ENCODE results near the gene RHBDF1.
"Not testable (repeated sequence)": the region's sequence is repeated elsewhere in the genome, so short reads cannot be mapped to it uniquely, and the experiment has no call there.

Gene RHBDF1

GRCh38 chr16:42691-43090 is 29.7 kb downstream of the RHBDF1 start:
- Histone ChIP-seq H3K36me3 (ENCODE audit: insufficient read depth, low read length) (peaks cover 24% of the 10 kb centered on the region), H3K9me3 (ENCODE audit: low read depth, low read length) (no peaks in the 10 kb centered on the region), H3K27ac (no peak overlapping the region), H3K9ac (ENCODE audit: insufficient read length) (no peak overlapping the region), H3K4me3 (no peak overlapping the region)
- DNase-seq (ENCODE audit: low read depth, low spot score): no peak
- TF ChIP-seq FOXP2 (optimal IDR thresholded peaks at IDR 0.05; ENCODE audit: control extremely low read depth, extremely low read length, insufficient read depth): no peak
- TF ChIP-seq POLR2AphosphoS5 (IDR thresholded peaks at IDR 0.05; ENCODE audit: borderline replicate concordance, low read depth, low read length): no peak
- TF ChIP-seq EZH2 (IDR thresholded peaks at IDR 0.05): no peak

GRCh38 chr16:42069-42457 is 30.4 kb downstream of the RHBDF1 start:
- Histone ChIP-seq H3K9me3 (ENCODE audit: low read depth, low read length) (no peaks in the 10 kb centered on the region), H3K36me3 (ENCODE audit: insufficient read depth, low read length) (peaks cover 20% of the 10 kb centered on the region), H3K9ac (ENCODE audit: insufficient read length) (no peak overlapping the region), H3K4me3 (no peak overlapping the region), H3K27ac (no peak overlapping the region)
- TF ChIP-seq POLR2AphosphoS5 (IDR thresholded peaks at IDR 0.05; ENCODE audit: borderline replicate concordance, low read depth, low read length) (no peak), EZH2 (IDR thresholded peaks at IDR 0.05) (no peak), FOXP2 (optimal IDR thresholded peaks at IDR 0.05; ENCODE audit: control extremely low read depth, extremely low read length, insufficient read depth) (no peak)
- DNase-seq (ENCODE audit: low read depth, low spot score): no peak

DNA sequence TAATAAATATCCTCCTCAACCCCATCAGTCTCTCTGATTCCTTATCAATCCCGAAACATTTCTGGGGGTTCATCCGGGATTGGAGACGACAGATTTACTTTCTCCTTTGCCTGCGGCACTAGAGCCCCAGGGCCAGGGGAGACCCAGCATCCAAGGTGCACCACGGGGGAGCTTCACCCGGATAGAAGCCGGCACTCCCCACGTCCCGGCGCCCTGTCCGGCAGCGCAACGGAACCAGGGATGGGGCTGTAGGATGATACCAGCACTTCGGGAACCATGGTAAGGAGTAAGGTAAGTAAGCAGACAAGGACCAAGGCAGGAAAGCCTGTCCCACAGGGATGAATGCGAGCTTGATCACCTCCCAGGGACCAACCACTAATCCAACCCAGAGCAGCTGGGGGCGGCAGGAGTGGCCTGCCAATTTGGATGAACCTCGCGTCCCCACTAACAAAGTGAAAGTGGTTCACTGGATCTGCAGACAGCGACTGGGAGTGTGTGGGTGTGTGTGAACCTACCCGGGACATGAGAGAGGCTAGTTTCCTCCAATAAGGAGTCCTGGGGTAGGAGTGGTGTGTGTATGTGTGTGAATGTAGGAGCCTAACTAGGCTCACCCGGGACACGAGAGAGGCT is 30.9 kb downstream of the RHBDF1 start:
- Histone ChIP-seq H3K9ac (ENCODE audit: insufficient read length) (no peak overlapping the region), H3K27ac (no peak overlapping the region), H3K4me3 (no peak overlapping the region), H3K9me3 (ENCODE audit: low read depth, low read length) (no peaks in the 10 kb centered on the region), H3K36me3 (ENCODE audit: insufficient read depth, low read length) (peaks cover 19% of the 10 kb centered on the region)
- no peak for TF ChIP-seq FOXP2 (optimal IDR thresholded peaks at IDR 0.05; ENCODE audit: control extremely low read depth, extremely low read length, insufficient read depth)
- no peak for TF ChIP-seq POLR2AphosphoS5 (IDR thresholded peaks at IDR 0.05; ENCODE audit: borderline replicate concordance, low read depth, low read length)
- no peak for TF ChIP-seq EZH2 (IDR thresholded peaks at IDR 0.05)
- no peak for DNase-seq (ENCODE audit: low read depth, low spot score)

DNA sequence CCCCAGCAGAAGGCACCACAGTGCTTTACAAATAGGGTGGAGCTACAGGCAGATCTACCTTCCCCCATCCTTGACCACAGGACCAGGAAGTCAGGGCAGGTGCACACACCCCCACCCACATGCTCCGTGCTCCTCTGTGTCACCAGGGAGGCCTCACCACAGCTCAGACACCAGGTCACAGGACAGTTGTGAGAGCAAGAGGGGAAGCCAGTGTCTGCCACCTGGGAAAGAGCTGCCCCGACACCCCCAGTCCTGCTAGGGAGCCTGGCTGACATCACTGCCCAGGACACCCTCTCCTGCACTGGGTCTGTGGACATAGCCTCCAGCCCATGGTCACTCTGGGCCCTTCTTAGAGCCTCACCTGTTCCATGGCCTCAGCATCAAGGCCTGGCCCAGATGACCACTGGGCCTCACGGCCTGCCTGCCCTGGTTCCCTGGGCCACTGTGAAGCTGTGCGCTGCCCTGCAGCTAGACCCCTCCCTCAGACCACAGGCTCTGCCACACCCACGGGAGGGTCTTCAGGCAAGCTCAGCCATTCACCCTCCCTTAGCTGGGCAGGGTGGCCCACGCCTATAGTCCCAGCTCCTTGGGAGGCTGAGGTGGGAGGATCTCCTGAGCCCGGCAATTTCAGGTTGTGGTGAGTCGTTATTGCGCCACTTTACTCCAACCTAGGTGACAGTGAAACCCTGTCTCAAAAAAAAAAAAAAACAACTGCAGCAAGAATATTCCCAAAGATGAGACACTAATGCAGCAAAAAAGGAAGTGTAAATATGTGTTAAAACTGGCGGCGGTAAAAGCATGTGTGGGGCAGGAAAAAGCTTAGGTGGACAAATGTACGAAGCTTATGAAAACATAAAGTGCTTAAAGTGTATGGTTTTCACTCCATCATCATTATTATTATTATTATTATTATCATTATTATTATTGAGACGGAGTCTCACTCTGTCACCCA is 33.2 kb downstream of the RHBDF1 start:
- no peak for TF ChIP-seq EZH2 (IDR thresholded peaks at IDR 0.05)
- no peak for TF ChIP-seq POLR2AphosphoS5 (IDR thresholded peaks at IDR 0.05; ENCODE audit: borderline replicate concordance, low read depth, low read length)
- TF ChIP-seq FOXP2 (optimal IDR thresholded peaks at IDR 0.05; ENCODE audit: control extremely low read depth, extremely low read length, insufficient read depth): no peak
- no peak overlapping the region for H3K4me3 ChIP-seq
- H3K36me3 ChIP-seq (ENCODE audit: insufficient read depth, low read length): peaks cover 4% of the 10 kb centered on the region; the same call in 1 of the 2 replicates
- no peaks in the 10 kb centered on the region for H3K9me3 ChIP-seq (ENCODE audit: low read depth, low read length)
- H3K27ac ChIP-seq: no peak overlapping the region
- H3K9ac ChIP-seq (ENCODE audit: insufficient read length): no peak overlapping the region
- no peak for DNase-seq (ENCODE audit: low read depth, low spot score)

GRCh38 chr16:38206-38605 is 34.2 kb downstream of the RHBDF1 start:
- H3K36me3 ChIP-seq (ENCODE audit: insufficient read depth, low read length); H3K27ac ChIP-seq; DNase-seq (ENCODE audit: low read depth, low spot score): not testable (repeated sequence)

DNA sequence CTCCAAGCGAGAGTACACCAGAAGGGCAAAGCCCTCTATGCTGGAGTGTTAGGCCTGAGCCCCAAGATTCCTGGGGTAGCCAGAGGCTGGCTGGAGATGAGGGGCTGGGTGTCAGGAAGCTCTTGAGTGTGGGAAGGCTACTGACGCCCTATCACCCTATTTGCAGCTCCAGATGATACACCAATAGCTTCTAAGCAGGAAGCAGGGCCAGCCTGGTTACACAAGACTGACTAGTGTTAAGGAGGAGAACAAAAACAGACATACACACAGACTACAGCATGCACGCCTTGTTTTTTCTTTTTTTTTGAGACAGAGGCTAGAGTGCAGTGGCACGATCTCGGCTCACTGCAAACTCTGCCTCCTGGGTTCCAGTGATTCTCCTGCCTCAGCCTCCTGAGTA is 34.9 kb downstream of the RHBDF1 start:
- Histone ChIP-seq H3K4me3 (no peak overlapping the region), H3K9me3 (ENCODE audit: low read depth, low read length) (no peaks in the 10 kb centered on the region), H3K9ac (ENCODE audit: insufficient read length) (no peak overlapping the region), H3K36me3 (ENCODE audit: insufficient read depth, low read length) (peaks cover 4% of the 10 kb centered on the region; the same call in 1 of the 2 replicates), H3K27ac (no peak overlapping the region)
- TF ChIP-seq EZH2 (IDR thresholded peaks at IDR 0.05) (no peak), FOXP2 (optimal IDR thresholded peaks at IDR 0.05; ENCODE audit: control extremely low read depth, extremely low read length, insufficient read depth) (no peak), POLR2AphosphoS5 (IDR thresholded peaks at IDR 0.05; ENCODE audit: borderline replicate concordance, low read depth, low read length) (no peak)
- no peak for DNase-seq (ENCODE audit: low read depth, low spot score)

More at GRCh38 chr16:38206-38605, 34.2 kb downstream of the RHBDF1 start:
- not testable (repeated sequence) for H3K9ac ChIP-seq (ENCODE audit: insufficient read length); H3K9me3 ChIP-seq (ENCODE audit: low read depth, low read length); H3K4me3 ChIP-seq

GRCh38 chr16:36336-36984 is 36.0 kb downstream of the RHBDF1 start:
- Histone ChIP-seq H3K9ac (ENCODE audit: insufficient read length) (no peak overlapping the region), H3K36me3 (ENCODE audit: insufficient read depth, low read length) (no peaks in the 10 kb centered on the region), H3K9me3 (ENCODE audit: low read depth, low read length) (no peaks in the 10 kb centered on the region), H3K27ac (no peak overlapping the region), H3K4me3 (no peak overlapping the region)
- DNase-seq (ENCODE audit: low read depth, low spot score): no peak
- TF ChIP-seq EZH2 (IDR thresholded peaks at IDR 0.05): no peak
- no peak for TF ChIP-seq POLR2AphosphoS5 (IDR thresholded peaks at IDR 0.05; ENCODE audit: borderline replicate concordance, low read depth, low read length)
- TF ChIP-seq FOXP2 (optimal IDR thresholded peaks at IDR 0.05; ENCODE audit: control extremely low read depth, extremely low read length, insufficient read depth): no peak

- Histone ChIP-seq H3K4me3 (no peak overlapping the region), H3K9me3 (ENCODE audit: low read depth, low read length) (no peaks in the 10 kb centered on the region), H3K36me3 (ENCODE audit: insufficient read depth, low read length) (no peaks in the 10 kb centered on the region), H3K27ac (no peak overlapping the region), H3K9ac (ENCODE audit: insufficient read length) (no peak overlapping the region)
- no peak for DNase-seq (ENCODE audit: low read depth, low spot score)
- no peak for TF ChIP-seq EZH2 (IDR thresholded peaks at IDR 0.05)
- TF ChIP-seq POLR2AphosphoS5 (IDR thresholded peaks at IDR 0.05; ENCODE audit: borderline replicate concordance, low read depth, low read length): no peak
- no peak for TF ChIP-seq FOXP2 (optimal IDR thresholded peaks at IDR 0.05; ENCODE audit: control extremely low read depth, extremely low read length, insufficient read depth)
Observed at GRCh38 chr16:35678-36305, 36.6 kb downstream of the RHBDF1 start.

All from SK-N-MC (cell line).